ENCODE data around the gene OFD1. TPM values are rescaled to one million over a fixed set of nuclear protein-coding genes. Genes with fewer than 3 reads are reported as not detected.

Gene OFD1
- total and polyA plus RNA-seq, 4 experiments from 2014 or later: 22.0 to 135 (median 86.9) TPM

GRCh38 chrX:13702111-13702789 is 32.3 kb upstream of the OFD1 start:
- Mint-ChIP-seq H3K4me3 (peak overlapping the region in 3 of 8 donors; percentile 2 to 49 (median 38)), H3K36me3 (peaks cover 9 to 13% of the 10 kb centered on the region in 2 donors), H3K27ac (peak overlapping the region; percentile 4 to 73 (median 44)), H3K9me3 (peaks cover 0 to 2% (median 0%) of the 10 kb centered on the region in 8 donors), H3K27me3 (no peaks in the 10 kb centered on the region), H3K4me1 (peaks cover 33 to 61% (median 46%) of the 10 kb centered on the region in 4 donors)
- no peaks in the 10 kb centered on the region for H3K27me3 ChIP-seq (ENCODE audit: insufficient read depth, low read length)
- peaks cover 56% of the 10 kb centered on the region for H3K4me1 ChIP-seq (ENCODE audit: insufficient read depth, low read length)
- CTCF ChIA-PET (ENCODE audit: partially characterized antibody): no interaction called here
- no peaks in the 10 kb centered on the region for H3K9me3 ChIP-seq (ENCODE audit: control insufficient read depth in 1 of 2, low read length in 2 of 2)
- intact Hi-C loops (cut with micrococcal nuclease): no loop called here
- H3K36me3 ChIP-seq (ENCODE audit: insufficient read depth, low read length): no peaks in the 10 kb centered on the region
- no peak overlapping the region for H3K27ac ChIP-seq (ENCODE audit: low read depth, low read length)
- no peak overlapping the region for H3K4me3 ChIP-seq (ENCODE audit: low read length in 2 of 2)
- POLR2A ChIA-PET (ENCODE audit: partially characterized antibody): no interaction called here
- no peak for DNase-seq

GRCh38 chrX:13703135-13703534 is 31.4 kb upstream of the OFD1 start:
- H3K9me3 Mint-ChIP-seq: peaks cover 0 to 2% (median 0%) of the 10 kb centered on the region in 8 donors
- H3K36me3 Mint-ChIP-seq: peaks cover 13 to 14% of the 10 kb centered on the region in 2 donors
- CTCF ChIA-PET (ENCODE audit: partially characterized antibody): no interaction called here
- POLR2A ChIA-PET (ENCODE audit: partially characterized antibody): no interaction called here
- no peaks in the 10 kb centered on the region for H3K36me3 ChIP-seq (ENCODE audit: insufficient read depth, low read length)
- no peaks in the 10 kb centered on the region for H3K9me3 ChIP-seq (ENCODE audit: control insufficient read depth in 1 of 2, low read length in 2 of 2)
- peaks cover 48% of the 10 kb centered on the region for H3K4me1 ChIP-seq (ENCODE audit: insufficient read depth, low read length)
- no peak overlapping the region for H3K4me3 Mint-ChIP-seq
- no peak for DNase-seq
- H3K27me3 ChIP-seq (ENCODE audit: insufficient read depth, low read length): no peaks in the 10 kb centered on the region
- intact Hi-C loops (cut with micrococcal nuclease): no loop called here
- H3K27ac ChIP-seq (ENCODE audit: low read depth, low read length): no peak overlapping the region
- no peak overlapping the region for H3K4me3 ChIP-seq (ENCODE audit: low read length in 2 of 2)
- peak overlapping the region in 3 of 7 donors; percentile 27 to 56 (median 40) for H3K27ac Mint-ChIP-seq
- peaks cover 29 to 55% (median 42%) of the 10 kb centered on the region in 4 donors for H3K4me1 Mint-ChIP-seq
- no peaks in the 10 kb centered on the region for H3K27me3 Mint-ChIP-seq

GRCh38 chrX:13703589-13703988 is 31.0 kb upstream of the OFD1 start:
- no peak overlapping the region for H3K27ac ChIP-seq (ENCODE audit: low read depth, low read length)
- H3K27me3 Mint-ChIP-seq: no peaks in the 10 kb centered on the region
- H3K27ac Mint-ChIP-seq: peak overlapping the region in 5 of 7 donors; percentile 31 to 56 (median 32)
- intact Hi-C loops (cut with micrococcal nuclease): no loop called here
- peaks cover 29 to 55% (median 42%) of the 10 kb centered on the region in 4 donors for H3K4me1 Mint-ChIP-seq
- H3K27me3 ChIP-seq (ENCODE audit: insufficient read depth, low read length): no peaks in the 10 kb centered on the region
- peaks cover 14 to 15% of the 10 kb centered on the region in 2 donors for H3K36me3 Mint-ChIP-seq
- CTCF ChIA-PET (ENCODE audit: partially characterized antibody): interaction anchor here (1.4 kb wide), 1 partner anchor 46 kb away, joined by 3 read pairs; no protein-coding TSS in a partner anchor
- peaks cover 43% of the 10 kb centered on the region for H3K4me1 ChIP-seq (ENCODE audit: insufficient read depth, low read length)
- H3K9me3 ChIP-seq (ENCODE audit: control insufficient read depth in 1 of 2, low read length in 2 of 2): no peaks in the 10 kb centered on the region
- no peak overlapping the region for H3K4me3 Mint-ChIP-seq
- H3K9me3 Mint-ChIP-seq: peaks cover 0 to 2% (median 0%) of the 10 kb centered on the region in 8 donors
- no peak for DNase-seq
- H3K4me3 ChIP-seq (ENCODE audit: low read length in 2 of 2): no peak overlapping the region
- no peaks in the 10 kb centered on the region for H3K36me3 ChIP-seq (ENCODE audit: insufficient read depth, low read length)
- POLR2A ChIA-PET (ENCODE audit: partially characterized antibody): no interaction called here

GRCh38 chrX:13711141-13711540 is 23.4 kb upstream of the OFD1 start:
- peak overlapping the region in 2 of 7 donors; percentile 65 to 74 for H3K27ac Mint-ChIP-seq
- no peaks in the 10 kb centered on the region for H3K9me3 ChIP-seq (ENCODE audit: control insufficient read depth in 1 of 2, low read length in 2 of 2)
- intact Hi-C loops (cut with micrococcal nuclease): no loop called here
- H3K9me3 Mint-ChIP-seq: no peaks in the 10 kb centered on the region
- H3K36me3 ChIP-seq (ENCODE audit: insufficient read depth, low read length): no peaks in the 10 kb centered on the region
- H3K4me3 Mint-ChIP-seq: no peak overlapping the region
- H3K4me1 Mint-ChIP-seq: peaks cover 2 to 8% (median 7%) of the 10 kb centered on the region in 4 donors
- H3K4me1 ChIP-seq (ENCODE audit: insufficient read depth, low read length): peaks cover 3% of the 10 kb centered on the region
- ChIA-PET POLR2A (ENCODE audit: partially characterized antibody) (interaction anchor here (1.3 to 1.4 kb wide), 2 partner anchors 11 to 24 kb away, joined by 4 to 6 read pairs; no protein-coding TSS in a partner anchor), CTCF (ENCODE audit: partially characterized antibody) (no interaction called here)
- no peaks in the 10 kb centered on the region for H3K27me3 Mint-ChIP-seq
- peaks cover 32 to 40% of the 10 kb centered on the region in 2 donors for H3K36me3 Mint-ChIP-seq
- no peak overlapping the region for H3K4me3 ChIP-seq (ENCODE audit: low read length in 2 of 2)
- no peak overlapping the region for H3K27ac ChIP-seq (ENCODE audit: low read depth, low read length)
- DNase-seq: no peak
- H3K27me3 ChIP-seq (ENCODE audit: insufficient read depth, low read length): no peaks in the 10 kb centered on the region

- peaks cover 34 to 48% of the 10 kb centered on the region in 2 donors for H3K36me3 Mint-ChIP-seq
- H3K27me3 Mint-ChIP-seq: no peaks in the 10 kb centered on the region
- H3K4me3 Mint-ChIP-seq: peak overlapping the region in 2 of 8 donors; percentile 33 to 35
- ChIA-PET CTCF (ENCODE audit: partially characterized antibody) (interaction anchor here (0.8 to 1.4 kb wide), 4 partner anchors 12 to 34 kb away, joined by 3 to 4 read pairs (median 3); partner anchors contain the start of genes OFD1 and TRAPPC2), POLR2A (ENCODE audit: partially characterized antibody) (interaction anchor here (1.6 to 12.8 kb wide), 3 partner anchors 9 to 28 kb away, joined by 7 to 196 read pairs (median 16); partner anchors contain the start of genes OFD1, RAB9A and TRAPPC2)
- H3K9me3 Mint-ChIP-seq: peaks cover 0 to 2% (median 0%) of the 10 kb centered on the region in 8 donors
- H3K4me1 Mint-ChIP-seq: peaks cover 14 to 51% (median 31%) of the 10 kb centered on the region in 4 donors
- H3K27ac Mint-ChIP-seq: peak overlapping the region; percentile 43 to 90 (median 82)
- intact Hi-C loops (cut with micrococcal nuclease): no loop called here
- Histone ChIP-seq H3K9me3 (ENCODE audit: control insufficient read depth in 1 of 2, low read length in 2 of 2) (no peaks in the 10 kb centered on the region), H3K4me3 (ENCODE audit: low read length in 2 of 2) (no peak overlapping the region), H3K36me3 (ENCODE audit: insufficient read depth, low read length) (peaks cover 4% of the 10 kb centered on the region), H3K27me3 (ENCODE audit: insufficient read depth, low read length) (no peaks in the 10 kb centered on the region), H3K27ac (ENCODE audit: low read depth, low read length) (no peak overlapping the region), H3K4me1 (ENCODE audit: insufficient read depth, low read length) (peaks cover 38% of the 10 kb centered on the region)
- DNase-seq: peak in 4 of 5 donors; percentile 6 to 41 (median 24)
These were observed 18.1 kb upstream of the OFD1 start for GRCh38 chrX:13716455-13716854.

GRCh38 chrX:13716905-13717304 is 17.6 kb upstream of the OFD1 start:
- H3K27ac ChIP-seq (ENCODE audit: low read depth, low read length): no peak overlapping the region
- Mint-ChIP-seq H3K4me1 (peaks cover 14 to 50% (median 31%) of the 10 kb centered on the region in 4 donors), H3K36me3 (peaks cover 29 to 44% of the 10 kb centered on the region in 2 donors), H3K27ac (peak overlapping the region; percentile 73 to 95 (median 87)), H3K27me3 (no peaks in the 10 kb centered on the region), H3K9me3 (peaks cover 0 to 2% (median 0%) of the 10 kb centered on the region in 8 donors), H3K4me3 (peak overlapping the region in 7 of 8 donors; percentile 12 to 77 (median 55))
- H3K4me1 ChIP-seq (ENCODE audit: insufficient read depth, low read length): peaks cover 38% of the 10 kb centered on the region
- DNase-seq: peak; percentile 54 to 82 (median 65)
- no peaks in the 10 kb centered on the region for H3K9me3 ChIP-seq (ENCODE audit: control insufficient read depth in 1 of 2, low read length in 2 of 2)
- peaks cover 4% of the 10 kb centered on the region for H3K36me3 ChIP-seq (ENCODE audit: insufficient read depth, low read length)
- intact Hi-C loops (cut with micrococcal nuclease): no loop called here
- POLR2A ChIA-PET (ENCODE audit: partially characterized antibody): interaction anchor here (4.2 to 12.8 kb wide), 2 partner anchors 17 to 28 kb away, joined by 16 to 196 read pairs; partner anchors contain the start of genes OFD1, RAB9A and TRAPPC2
- no peak overlapping the region for H3K4me3 ChIP-seq (ENCODE audit: low read length in 2 of 2)
- CTCF ChIA-PET (ENCODE audit: partially characterized antibody): interaction anchor here (1.4 kb wide), 1 partner anchor 25 kb away, joined by 3 read pairs; no protein-coding TSS in a partner anchor
- H3K27me3 ChIP-seq (ENCODE audit: insufficient read depth, low read length): no peaks in the 10 kb centered on the region
